DOHH2 (cell line): Measurements from ENCODE around the gene CLEC14A.

Experiments used
- CTCF ChIP-seq: fragments of 200-600 bp; sonication (generic); IDR thresholded peaks from one replicate; pipeline ENCODE4 v1.5.1; 2014; ENCODE audit warnings: antibody characterized with exemption, mild to moderate bottlenecking, low read depth, low read length; ENCODE audit not compliant: poor library complexity, severe bottlenecking
- EZH2phosphoT487 ChIP-seq: fragments of 200-600 bp; sonication (generic); IDR thresholded peaks from 2 replicates; pipeline ENCODE4 v1.6.1; 2017; ENCODE audit warnings: borderline replicate concordance, mild to moderate bottlenecking, antibody characterized with exemption, low read length, moderate library complexity, mixed read lengths

- TF ChIP-seq CTCF (no peak), EZH2phosphoT487 (no peak)
These were observed 24.2 kb upstream of the CLEC14A start for GRCh38 chr14:38280081-38280480.
